GM10248 (cell line): ENCODE measurements around the gene TMUB2.

Experiments used
- CTCF ChIA-PET: fragments of 300-600 bp; sonication (Branson Sonifier 250); formaldehyde crosslinking; extraction: SDS; loops from one replicate; lab custom pipeline; 2021; ENCODE audit warnings: antibody characterized with exemption; lab: Yijun Ruan, JAX
- POLR2A ChIA-PET: fragments of 350-650 bp; sonication (Branson Sonifier 250); formaldehyde crosslinking; extraction: SDS; loops from one replicate; lab custom pipeline; 2020; ENCODE audit warnings: antibody characterized with exemption; lab: Yijun Ruan, JAX
- DNase-seq: peaks from one replicate; pipeline ENCODE4 v3.0.0; 2012; ENCODE audit errors: extremely low spot score
- CTCF ChIP-seq: IDR thresholded peaks from 2 replicates; pipeline ENCODE4 v1.5.1; 2012; ENCODE audit warnings: mild to moderate bottlenecking, low read depth; ENCODE audit errors: extremely low read depth, missing control alignments, control extremely low read depth

TMUB2 gene

DNA sequence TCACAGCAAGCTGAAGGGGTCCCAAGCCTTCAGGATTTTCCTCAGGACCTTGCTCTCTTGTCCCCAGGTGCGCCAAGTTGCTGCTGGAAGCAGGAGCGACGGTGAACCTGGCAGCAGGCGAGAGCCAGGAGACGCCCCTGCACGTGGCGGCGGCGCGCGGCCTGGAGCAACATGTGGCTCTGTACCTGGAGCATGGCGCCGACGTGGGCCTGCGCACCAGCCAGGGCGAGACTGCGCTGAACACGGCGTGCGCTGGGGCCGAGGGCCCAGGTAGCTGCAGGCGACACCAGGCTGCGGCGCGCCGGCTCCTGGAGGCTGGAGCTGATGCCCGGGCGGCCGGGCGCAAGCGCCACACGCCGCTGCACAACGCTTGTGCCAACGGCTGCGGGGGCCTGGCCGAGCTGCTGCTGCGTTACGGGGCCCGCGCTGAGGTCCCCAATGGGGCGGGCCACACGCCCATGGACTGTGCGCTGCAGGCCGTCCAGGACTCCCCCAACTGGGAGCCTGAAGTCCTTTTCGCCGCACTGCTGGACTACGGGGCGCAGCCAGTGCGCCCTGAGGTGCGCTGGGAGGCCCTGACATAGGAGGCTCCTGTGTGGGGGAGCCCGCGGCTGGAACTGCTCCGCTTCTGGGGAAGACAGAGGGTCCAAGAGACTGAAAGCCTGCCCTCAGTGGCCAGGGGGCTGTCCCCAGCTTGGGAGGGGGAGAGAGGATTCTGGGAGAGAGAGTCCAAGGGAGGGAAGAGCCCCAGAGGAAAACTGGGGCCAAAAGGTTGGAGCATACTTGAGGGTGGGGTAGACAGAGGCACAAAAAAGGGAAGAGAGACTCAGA, 9.9 kb upstream of the TMUB2 start:
- no peak for TF ChIP-seq CTCF
- POLR2A ChIA-PET, result interaction anchor here (0.5 kb wide), 1 partner anchor 56 kb away, joined by 5 read pairs; no protein-coding TSS in a partner anchor
- CTCF ChIA-PET, result interaction anchor here (0.9 to 1.5 kb wide), 3 partner anchors 9 to 33 kb away, joined by 3 to 4 read pairs (median 3); no protein-coding TSS in a partner anchor
- DNase-seq, result no peak

DNA sequence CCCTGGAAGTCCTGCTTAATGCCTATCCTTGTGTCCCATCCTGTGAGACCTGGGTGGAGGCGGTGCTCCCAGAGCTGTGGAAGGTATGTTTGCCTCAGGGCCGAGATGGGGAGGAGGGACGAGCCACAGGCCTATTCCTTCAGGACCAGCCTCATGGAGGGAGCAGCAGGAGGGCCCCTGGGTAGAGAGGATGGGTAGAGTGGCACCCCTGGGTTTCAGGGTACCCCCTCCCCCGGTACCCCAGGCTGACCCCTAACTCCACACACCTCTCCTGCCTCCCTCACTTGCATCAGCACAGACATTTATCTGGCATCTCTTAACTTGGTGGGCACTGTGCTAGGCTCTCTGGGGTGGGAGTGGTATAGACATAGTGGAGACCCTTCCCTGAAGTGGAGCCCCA, 9.1 kb upstream of the TMUB2 start:
- ChIA-PET CTCF (no interaction called here), POLR2A (no interaction called here)
- TF ChIP-seq CTCF, result no peak
- no peak for DNase-seq

GRCh38 chr17:44178133-44178532, 8.6 kb upstream of the TMUB2 start:
- CTCF ChIA-PET, result no interaction called here
- POLR2A ChIA-PET, result no interaction called here
- TF ChIP-seq CTCF, result no peak
- DNase-seq, result no peak

DNA sequence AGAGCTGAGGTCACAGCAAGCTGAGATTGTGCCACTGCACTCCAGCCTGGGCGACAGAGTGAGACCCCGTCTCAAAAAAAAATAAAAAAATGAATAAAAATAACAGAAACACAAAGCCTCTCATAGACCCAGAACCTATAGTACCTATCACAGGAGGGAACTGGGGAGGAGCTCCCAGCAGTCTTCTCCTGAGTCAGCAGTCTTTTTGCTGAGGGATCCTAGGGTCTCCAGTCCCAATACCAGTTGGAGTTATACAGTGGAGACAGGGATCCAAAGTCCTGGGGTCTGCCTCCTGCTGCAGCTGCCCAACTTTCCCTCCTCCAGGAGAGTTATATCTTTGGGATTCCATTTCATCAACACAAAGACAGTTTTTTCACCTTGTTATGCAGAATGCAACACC, 3.7 kb upstream of the TMUB2 start:
- DNase-seq, result no peak
- ChIA-PET POLR2A (interaction anchor here (0.5 kb wide), 1 partner anchor 128 kb away, joined by 3 read pairs; no protein-coding TSS in a partner anchor), CTCF (interaction anchor here (2.0 to 4.6 kb wide), 2 partner anchors 13 to 27 kb away, joined by 4 to 47 read pairs; partner anchors contain the start of gene ASB16)
- TF ChIP-seq CTCF, result no peak

DNA sequence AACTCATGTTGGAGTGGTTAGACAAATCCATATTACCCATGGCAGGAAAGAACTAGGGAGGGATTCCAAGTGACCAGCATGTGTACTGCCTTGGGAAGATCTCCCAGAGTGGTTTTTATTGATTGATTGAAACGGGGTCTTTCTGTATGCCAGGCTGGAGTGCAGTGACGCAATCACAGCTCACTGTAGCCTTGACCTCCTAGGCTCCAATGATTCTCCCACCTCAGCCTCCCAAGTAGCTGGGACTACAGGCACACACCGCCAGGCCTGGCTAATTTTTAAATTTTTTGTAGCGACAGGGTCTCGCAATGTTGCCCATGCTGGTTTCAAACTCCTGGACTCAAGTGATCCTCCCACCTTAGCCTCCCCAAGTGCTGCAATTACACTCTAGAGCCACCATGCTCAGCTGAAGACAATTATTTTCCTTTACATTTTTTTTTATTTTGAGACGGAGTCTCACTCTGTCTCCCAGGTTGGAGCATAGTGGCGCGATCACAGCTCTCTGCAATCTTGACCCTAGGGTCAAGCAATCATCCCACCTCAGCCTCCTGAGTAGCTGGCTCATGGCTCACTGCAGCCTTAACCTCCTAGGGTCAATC, 2.5 kb upstream of the TMUB2 start:
- TF ChIP-seq CTCF, result no peak
- POLR2A ChIA-PET, result interaction anchor here (0.6 kb wide), 1 partner anchor 8 kb away, joined by 3 read pairs; no protein-coding TSS in a partner anchor
- CTCF ChIA-PET, result interaction anchor here (1.1 to 4.6 kb wide), 6 partner anchors 14 to 245 kb away, joined by 3 to 47 read pairs (median 4); partner anchors contain the start of genes ASB16 and FAM171A2
- no peak for DNase-seq
